IMR-90 (cell line): ENCODE results near the gene KATNAL2.

Experiments
- CEBPB ChIP-seq: IDR thresholded peaks from 2 replicates; pipeline ENCODE4 v1.6.1; 2012; ENCODE audit warnings: low read depth, low read length, improper control_type of control experiment
- CHD1 ChIP-seq: IDR thresholded peaks from 2 replicates; pipeline ENCODE4 v1.6.1; 2012; ENCODE audit warnings: low read depth, low read length, improper control_type of control experiment
- FOS ChIP-seq: fragments of 150-350 bp; IDR thresholded peaks from 2 replicates; pipeline ENCODE4 v1.6.1; 2016; ENCODE audit warnings: low read depth, low read length
- MAFK ChIP-seq: IDR thresholded peaks from 2 replicates; pipeline ENCODE4 v1.6.1; 2012; ENCODE audit warnings: low read depth, low read length, improper control_type of control experiment
- NFE2L2 ChIP-seq: fragments of 150-350 bp; IDR thresholded peaks from 2 replicates; pipeline ENCODE4 v1.6.1; 2016; ENCODE audit warnings: low read depth, mild to moderate bottlenecking, low read length
- POLR2A ChIP-seq: IDR thresholded peaks from 2 replicates; pipeline ENCODE4 v1.6.1; 2012; ENCODE audit warnings: mild to moderate bottlenecking, low read depth, low read length
- RAD21 ChIP-seq: IDR thresholded peaks from 2 replicates; pipeline ENCODE4 v1.6.1; 2012; ENCODE audit warnings: low read length, improper control_type of control experiment
- RFX5 ChIP-seq: IDR thresholded peaks from 2 replicates; pipeline ENCODE4 v1.8.0; 2012; ENCODE audit warnings: low read depth, mild to moderate bottlenecking, low read length, moderate library complexity
- TF ChIP-seq, protein P1 (sequence below): conservative IDR thresholded peaks from 2 replicates; pipeline ENCODE4 v1.5.1; 2012; ENCODE audit warnings: mild to moderate bottlenecking, low read depth, low read length, improper control_type of control experiment

DNA sequence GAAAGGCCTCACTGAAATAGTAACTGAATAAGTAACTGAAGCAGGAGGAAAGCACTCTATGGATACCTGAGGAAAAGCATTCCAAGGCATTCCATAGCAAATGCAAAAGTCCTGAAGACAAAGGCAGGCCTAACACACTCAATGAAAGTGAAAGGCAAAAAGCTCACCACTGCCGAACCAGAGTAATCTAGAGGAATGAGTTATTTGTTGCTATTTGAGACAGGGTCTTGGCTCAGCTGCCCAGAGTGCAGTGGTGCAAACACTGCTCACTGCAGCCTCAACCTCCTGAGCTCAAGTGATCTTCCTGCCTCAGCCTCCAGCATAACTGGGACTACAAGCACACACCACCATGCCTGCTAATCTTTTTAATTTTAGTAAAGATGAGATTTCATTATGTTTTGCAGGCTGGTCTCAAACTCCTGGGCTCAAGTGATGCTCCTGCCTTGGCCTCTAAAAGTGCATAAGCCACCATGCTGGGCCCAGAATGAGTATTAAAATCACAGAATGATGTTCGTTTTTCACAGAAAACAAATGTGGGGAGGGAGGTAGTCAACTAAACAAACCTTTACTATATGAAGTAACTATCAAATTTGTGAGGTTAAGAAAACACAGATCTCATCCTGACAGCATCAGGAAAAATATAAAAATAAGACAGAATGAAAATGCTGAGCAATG is 18.0 kb upstream of the KATNAL2 start:
- TF ChIP-seq POLR2A (no peak), NFE2L2 (no peak), RAD21 (no peak), RFX5 (no peak), CHD1 (no peak), MAFK (no peak), CEBPB (no peak), FOS (no peak)
- TF ChIP-seq, protein P1, sequence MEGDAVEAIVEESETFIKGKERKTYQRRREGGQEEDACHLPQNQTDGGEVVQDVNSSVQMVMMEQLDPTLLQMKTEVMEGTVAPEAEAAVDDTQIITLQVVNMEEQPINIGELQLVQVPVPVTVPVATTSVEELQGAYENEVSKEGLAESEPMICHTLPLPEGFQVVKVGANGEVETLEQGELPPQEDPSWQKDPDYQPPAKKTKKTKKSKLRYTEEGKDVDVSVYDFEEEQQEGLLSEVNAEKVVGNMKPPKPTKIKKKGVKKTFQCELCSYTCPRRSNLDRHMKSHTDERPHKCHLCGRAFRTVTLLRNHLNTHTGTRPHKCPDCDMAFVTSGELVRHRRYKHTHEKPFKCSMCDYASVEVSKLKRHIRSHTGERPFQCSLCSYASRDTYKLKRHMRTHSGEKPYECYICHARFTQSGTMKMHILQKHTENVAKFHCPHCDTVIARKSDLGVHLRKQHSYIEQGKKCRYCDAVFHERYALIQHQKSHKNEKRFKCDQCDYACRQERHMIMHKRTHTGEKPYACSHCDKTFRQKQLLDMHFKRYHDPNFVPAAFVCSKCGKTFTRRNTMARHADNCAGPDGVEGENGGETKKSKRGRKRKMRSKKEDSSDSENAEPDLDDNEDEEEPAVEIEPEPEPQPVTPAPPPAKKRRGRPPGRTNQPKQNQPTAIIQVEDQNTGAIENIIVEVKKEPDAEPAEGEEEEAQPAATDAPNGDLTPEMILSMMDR = no peak
